ENCODE data around the gene VAPB. TPM values are rescaled to one million over a fixed set of nuclear protein-coding genes. Genes with fewer than 3 reads are reported as not detected.

VAPB gene
- polyA plus RNA-seq, 1 donor (not counting 4 experiments of a cell fraction or from before 2014, with no cell fraction given), result 38.0 TPM

GRCh38 chr20:58434326-58434725 lies 45.3 kb downstream of the VAPB start:
- H3K27ac ChIP-seq (ENCODE audit: control insufficient read depth, insufficient read depth, low read length), result no peak overlapping the region
- H3K4me3 ChIP-seq (ENCODE audit: control insufficient read depth in 2 of 3, extremely low read depth in 1 of 3, insufficient read depth in 2 of 3, low read depth in 1 of 3, low read length in 3 of 3), result no peak overlapping the region
- TF ChIP-seq EZH2 (IDR thresholded peaks at IDR 0.05; ENCODE audit: low read length) (no peak), CTCF (optimal IDR thresholded peaks at IDR 0.05 in 1 of 3, IDR thresholded peaks at IDR 0.05 in 1 of 3, conservative IDR thresholded peaks at IDR 0.05 in 1 of 3; ENCODE audit: extremely low read depth in 1 of 3, insufficient read depth in 2 of 3, low read length in 3 of 3) (no peak)
- H4K20me1 ChIP-seq (ENCODE audit: control insufficient read depth, extremely low read depth, insufficient read depth, low read length), result peaks cover 4% of the 10 kb centered on the region
- no peak overlapping the region for H3K9ac ChIP-seq (ENCODE audit: control insufficient read depth, extremely low read depth, insufficient read depth, low read length)
- dilution Hi-C loops (cut with MboI; ENCODE audit: extremely low pct_ligation_motif_present, low sequenced_read_pairs), result no loop called here
- peaks cover 8% of the 10 kb centered on the region for H3K4me1 ChIP-seq (ENCODE audit: control insufficient read depth, extremely low read depth, insufficient read depth, low read length)
- FAIRE-seq, result no peak
- peaks cover 78% of the 10 kb centered on the region for H3K79me2 ChIP-seq (ENCODE audit: control insufficient read depth, insufficient read depth, low read length)
- no peaks in the 10 kb centered on the region for H3K27me3 ChIP-seq (ENCODE audit: control insufficient read depth, extremely low read depth, insufficient read depth, low read length)
- H3K4me2 ChIP-seq (ENCODE audit: control insufficient read depth, extremely low read depth, insufficient read depth, low read depth, low read length), result no peak overlapping the region
- H3K9me1 ChIP-seq (ENCODE audit: control insufficient read depth, extremely low read depth, insufficient read depth, low read length), result no peaks in the 10 kb centered on the region
- H2AFZ ChIP-seq (ENCODE audit: control insufficient read depth, low read length), result no peak overlapping the region
- DNase-seq (ENCODE audit: low read depth, low spot score), result no peak
- peaks cover 6 to 11% of the 10 kb centered on the region in 2 experiments for H3K36me3 ChIP-seq (ENCODE audit: control insufficient read depth in 2 of 2, extremely low read depth in 1 of 2, insufficient read depth in 2 of 2, low read length in 2 of 2)
- H3K9me3 ChIP-seq (ENCODE audit: control insufficient read depth, low read depth, low read length), result no peaks in the 10 kb centered on the region

- Histone ChIP-seq H3K4me1 (ENCODE audit: control insufficient read depth, extremely low read depth, insufficient read depth, low read length) (peaks cover 8% of the 10 kb centered on the region), H3K4me3 (ENCODE audit: control insufficient read depth in 2 of 3, extremely low read depth in 1 of 3, insufficient read depth in 2 of 3, low read depth in 1 of 3, low read length in 3 of 3) (no peak overlapping the region), H3K27me3 (ENCODE audit: control insufficient read depth, extremely low read depth, insufficient read depth, low read length) (no peaks in the 10 kb centered on the region), H3K36me3 (ENCODE audit: control insufficient read depth in 2 of 2, extremely low read depth in 1 of 2, insufficient read depth in 2 of 2, low read length in 2 of 2) (peaks cover 9 to 18% of the 10 kb centered on the region in 2 experiments), H3K79me2 (ENCODE audit: control insufficient read depth, insufficient read depth, low read length) (peaks cover 78% of the 10 kb centered on the region), H3K9me3 (ENCODE audit: control insufficient read depth, low read depth, low read length) (no peaks in the 10 kb centered on the region), H3K27ac (ENCODE audit: control insufficient read depth, insufficient read depth, low read length) (no peak overlapping the region), H3K9me1 (ENCODE audit: control insufficient read depth, extremely low read depth, insufficient read depth, low read length) (no peaks in the 10 kb centered on the region), H3K9ac (ENCODE audit: control insufficient read depth, extremely low read depth, insufficient read depth, low read length) (no peak overlapping the region), H4K20me1 (ENCODE audit: control insufficient read depth, extremely low read depth, insufficient read depth, low read length) (peaks cover 3% of the 10 kb centered on the region), H2AFZ (ENCODE audit: control insufficient read depth, low read length) (no peak overlapping the region), H3K4me2 (ENCODE audit: control insufficient read depth, extremely low read depth, insufficient read depth, low read depth, low read length) (no peak overlapping the region)
- TF ChIP-seq CTCF (optimal IDR thresholded peaks at IDR 0.05 in 1 of 3, IDR thresholded peaks at IDR 0.05 in 1 of 3, conservative IDR thresholded peaks at IDR 0.05 in 1 of 3; ENCODE audit: extremely low read depth in 1 of 3, insufficient read depth in 2 of 3, low read length in 3 of 3) (no peak), EZH2 (IDR thresholded peaks at IDR 0.05; ENCODE audit: low read length) (no peak)
- FAIRE-seq (no peak), DNase-seq (ENCODE audit: low read depth, low spot score) (no peak)
- dilution Hi-C loops (cut with MboI; ENCODE audit: extremely low pct_ligation_motif_present, low sequenced_read_pairs), result no loop called here
Observed at GRCh38 chr20:58435237-58435636, 46.2 kb downstream of the VAPB start.
